Loucy (cell line): ENCODE results near the gene RHOB.

Source experiments
- H2AFZ ChIP-seq: fragments of 200-600 bp; sonication (generic); 2 replicates; pipeline ENCODE4 v1.6.0; 2016; ENCODE audit warnings: antibody characterized with exemption, mild to moderate bottlenecking, low read length, moderate library complexity
- H3F3A ChIP-seq: fragments of 200-600 bp; 2 replicates; pipeline ENCODE4 v1.6.0; 2016; ENCODE audit warnings: antibody characterized with exemption, low read depth, mild to moderate bottlenecking
- H3K27me3 ChIP-seq: fragments of 200-600 bp; sonication (generic); 2 replicates; pipeline ENCODE4 v1.6.1; 2014; ENCODE audit warnings: low read length, mild to moderate bottlenecking; ENCODE audit not compliant: insufficient read depth, poor library complexity, severe bottlenecking
- H3K36me3 ChIP-seq: fragments of 200-600 bp; sonication (generic); 2 replicates; pipeline ENCODE4 v1.6.1; 2016; ENCODE audit warnings: low read length; ENCODE audit not compliant: insufficient read depth
- H3K4me1 ChIP-seq: fragments of 200-600 bp; sonication (generic); 2 replicates; pipeline ENCODE4 v1.5.1; 2014; ENCODE audit warnings: low read length, mild to moderate bottlenecking; ENCODE audit not compliant: insufficient read depth, poor library complexity, severe bottlenecking
- H3K4me2 ChIP-seq: fragments of 200-600 bp; sonication (generic); 2 replicates; pipeline ENCODE4 v1.6.0; 2014; ENCODE audit warnings: antibody characterized with exemption, low read length, low read depth, mild to moderate bottlenecking; ENCODE audit not compliant: poor library complexity, severe bottlenecking
- H3K4me3 ChIP-seq: fragments of 200-600 bp; sonication (generic); 2 replicates; pipeline ENCODE4 v1.5.1; 2014; ENCODE audit warnings: low read length, mild to moderate bottlenecking, mixed read lengths; ENCODE audit not compliant: poor library complexity, severe bottlenecking
- H3K79me2 ChIP-seq: fragments of 200-600 bp; sonication (generic); 2 replicates; pipeline ENCODE4 v1.6.1; 2014; ENCODE audit warnings: low read length; ENCODE audit not compliant: insufficient read depth
- H3K9ac ChIP-seq: fragments of 200-600 bp; sonication (generic); 2 replicates; pipeline ENCODE4 v1.6.0; 2014; ENCODE audit warnings: mild to moderate bottlenecking, low read depth, low read length, moderate library complexity; ENCODE audit not compliant: poor library complexity, severe bottlenecking
- H3K9me2 ChIP-seq: fragments of 200-600 bp; sonication (generic); replicated peaks from 2 replicates; pipeline ENCODE4 v1.6.1; 2016; ENCODE audit warnings: low read depth, low read length, mixed read lengths
- H3K9me3 ChIP-seq: fragments of 200-600 bp; sonication (generic); 2 replicates; pipeline ENCODE4 v1.6.1; 2014; ENCODE audit warnings: mild to moderate bottlenecking, antibody characterized with exemption, low read length, low read depth; ENCODE audit not compliant: insufficient read depth
- H4K20me1 ChIP-seq: fragments of 200-600 bp; sonication (generic); 2 replicates; pipeline ENCODE4 v1.6.0; 2014; ENCODE audit warnings: antibody characterized with exemption, low read length, mild to moderate bottlenecking; ENCODE audit not compliant: insufficient read depth, poor library complexity, severe bottlenecking
- EZH2phosphoT487 ChIP-seq: fragments of 200-600 bp; IDR thresholded peaks from 2 replicates; pipeline ENCODE4 v1.6.1; 2018; ENCODE audit warnings: antibody characterized with exemption, mild to moderate bottlenecking, moderate library complexity, borderline replicate concordance
- TF ChIP-seq, protein P1 (sequence below): fragments of 200-600 bp; sonication (generic); conservative IDR thresholded peaks from 2 replicates; pipeline ENCODE4 v1.5.1; 2014; ENCODE audit warnings: mild to moderate bottlenecking, antibody characterized with exemption, low read length

The RHOB gene

DNA sequence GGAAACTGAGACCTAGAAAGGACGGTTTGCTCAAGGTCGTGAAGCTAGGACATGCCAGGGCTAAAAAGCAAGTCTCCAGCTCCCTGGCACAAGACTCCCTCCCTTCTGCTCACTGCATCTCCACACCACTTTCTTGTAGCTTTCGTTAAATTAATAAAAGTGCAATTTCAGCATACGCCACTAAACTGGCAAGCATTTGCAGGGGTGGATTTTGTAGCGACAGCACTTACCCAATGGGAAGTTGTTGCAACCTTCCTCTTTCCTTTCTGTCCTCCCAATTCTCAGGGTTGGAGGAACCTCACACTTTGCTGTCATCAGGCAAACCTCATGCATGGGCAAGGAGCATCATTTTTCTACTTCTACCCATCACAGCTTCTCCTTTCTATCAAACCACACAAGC, 7.4 kb upstream of the RHOB start:
- Histone ChIP-seq H3F3A (no peaks in the 10 kb centered on the region), H3K27me3 (no peaks in the 10 kb centered on the region), H3K9me3 (no peaks in the 10 kb centered on the region), H2AFZ (no peak overlapping the region), H3K4me2 (no peak overlapping the region), H3K4me3 (no peak overlapping the region), H3K9ac (no peak overlapping the region), H4K20me1 (no peaks in the 10 kb centered on the region), H3K79me2 (no peaks in the 10 kb centered on the region), H3K36me3 (no peaks in the 10 kb centered on the region), H3K4me1 (no peaks in the 10 kb centered on the region), H3K9me2 (no peaks in the 10 kb centered on the region)
- no peak for TF ChIP-seq EZH2phosphoT487
- TF ChIP-seq, protein P1, sequence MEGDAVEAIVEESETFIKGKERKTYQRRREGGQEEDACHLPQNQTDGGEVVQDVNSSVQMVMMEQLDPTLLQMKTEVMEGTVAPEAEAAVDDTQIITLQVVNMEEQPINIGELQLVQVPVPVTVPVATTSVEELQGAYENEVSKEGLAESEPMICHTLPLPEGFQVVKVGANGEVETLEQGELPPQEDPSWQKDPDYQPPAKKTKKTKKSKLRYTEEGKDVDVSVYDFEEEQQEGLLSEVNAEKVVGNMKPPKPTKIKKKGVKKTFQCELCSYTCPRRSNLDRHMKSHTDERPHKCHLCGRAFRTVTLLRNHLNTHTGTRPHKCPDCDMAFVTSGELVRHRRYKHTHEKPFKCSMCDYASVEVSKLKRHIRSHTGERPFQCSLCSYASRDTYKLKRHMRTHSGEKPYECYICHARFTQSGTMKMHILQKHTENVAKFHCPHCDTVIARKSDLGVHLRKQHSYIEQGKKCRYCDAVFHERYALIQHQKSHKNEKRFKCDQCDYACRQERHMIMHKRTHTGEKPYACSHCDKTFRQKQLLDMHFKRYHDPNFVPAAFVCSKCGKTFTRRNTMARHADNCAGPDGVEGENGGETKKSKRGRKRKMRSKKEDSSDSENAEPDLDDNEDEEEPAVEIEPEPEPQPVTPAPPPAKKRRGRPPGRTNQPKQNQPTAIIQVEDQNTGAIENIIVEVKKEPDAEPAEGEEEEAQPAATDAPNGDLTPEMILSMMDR = no peak

DNA sequence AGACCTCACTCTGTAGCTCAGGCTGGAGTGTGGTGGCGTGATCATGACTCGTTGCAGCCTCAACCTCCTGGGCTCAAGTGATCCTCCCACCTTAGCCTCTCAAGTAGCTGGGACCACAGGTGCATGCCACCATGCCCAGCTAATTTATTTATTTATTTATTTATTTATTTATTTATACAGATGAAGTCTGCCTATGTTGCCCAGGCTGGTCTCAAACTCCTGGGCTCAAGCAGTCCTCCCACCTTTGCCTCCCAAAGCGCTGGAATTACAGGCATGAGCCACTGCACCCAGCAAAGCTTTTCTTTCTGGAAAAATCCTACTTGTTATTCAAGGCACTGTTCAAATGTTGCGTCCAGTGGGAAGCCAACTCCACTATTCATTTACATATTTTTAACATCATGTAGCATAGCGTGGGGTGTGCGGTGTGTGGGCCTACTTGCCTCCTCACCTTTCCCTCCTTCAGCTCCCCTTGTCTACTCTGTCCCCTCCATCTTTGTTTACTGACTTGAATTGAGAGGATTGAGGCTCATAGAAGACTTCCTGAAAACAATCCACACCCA, 6.8 kb upstream of the RHOB start:
- no peaks in the 10 kb centered on the region for H3K27me3 ChIP-seq
- no peak overlapping the region for H3K9ac ChIP-seq
- no peaks in the 10 kb centered on the region for H3K9me2 ChIP-seq
- no peaks in the 10 kb centered on the region for H3K79me2 ChIP-seq
- H3K4me1 ChIP-seq = no peaks in the 10 kb centered on the region
- H3F3A ChIP-seq = no peaks in the 10 kb centered on the region
- no peak overlapping the region for H3K4me2 ChIP-seq
- H3K9me3 ChIP-seq = no peaks in the 10 kb centered on the region
- H2AFZ ChIP-seq = peak overlapping the region; percentile 66
- H4K20me1 ChIP-seq = no peaks in the 10 kb centered on the region
- H3K36me3 ChIP-seq = no peaks in the 10 kb centered on the region
- TF ChIP-seq, protein P1 = no peak
- TF ChIP-seq EZH2phosphoT487 = no peak
- no peak overlapping the region for H3K4me3 ChIP-seq

DNA sequence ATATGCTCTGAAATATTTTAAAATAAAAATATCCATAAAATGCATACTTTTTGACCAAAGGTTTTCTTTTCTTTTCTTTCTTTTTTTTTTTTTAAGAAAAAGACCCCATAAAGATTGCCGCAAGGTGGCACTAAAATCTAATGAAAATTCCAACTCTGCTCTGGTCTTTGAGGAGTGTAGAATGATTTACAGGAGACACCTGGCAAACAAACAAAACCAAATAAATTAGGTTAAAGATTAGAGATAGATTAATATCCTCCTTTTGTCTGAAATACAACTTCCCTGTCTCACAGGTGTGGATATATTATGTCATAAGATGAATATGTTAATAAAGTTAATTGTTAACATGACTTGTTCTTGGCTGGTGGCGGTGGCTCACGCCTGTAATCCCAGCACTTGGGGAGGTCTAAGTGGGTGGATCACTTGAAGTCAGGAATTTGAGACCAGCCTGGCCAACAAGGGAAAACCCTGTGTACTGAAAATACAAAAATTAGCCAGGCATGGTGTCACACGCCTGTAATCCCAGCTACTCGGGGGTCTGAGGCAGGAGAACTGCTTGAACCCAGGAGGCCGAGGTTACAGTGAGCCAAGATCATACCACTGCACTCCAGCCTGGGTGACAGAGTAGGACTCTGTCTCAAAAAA, 3.5 kb upstream of the RHOB start:
- Histone ChIP-seq H3K36me3 (no peaks in the 10 kb centered on the region), H3K9me3 (no peaks in the 10 kb centered on the region), H3K4me3 (no peak overlapping the region), H3F3A (no peaks in the 10 kb centered on the region), H4K20me1 (no peaks in the 10 kb centered on the region), H3K9ac (no peak overlapping the region), H3K4me1 (no peaks in the 10 kb centered on the region), H3K4me2 (no peak overlapping the region), H2AFZ (no peak overlapping the region), H3K9me2 (no peaks in the 10 kb centered on the region), H3K79me2 (no peaks in the 10 kb centered on the region), H3K27me3 (no peaks in the 10 kb centered on the region)
- no peak for TF ChIP-seq EZH2phosphoT487
- TF ChIP-seq, protein P1 = peak; percentile 77
